ENCODE results near the gene CCNB3.

CCNB3 gene

GRCh38 chrX:50200907-50201306 lies 3.7 kb upstream of the CCNB3 start, which contains the start of gene AKAP4:
AKAP4 (minus strand) TSS chrX:50201007; CDS start chrX:50200889, 118 bp downstream.
- peaks cover 5% of the 10 kb centered on the region for H3K4me1 ChIP-seq (ENCODE audit: insufficient read depth, low read length, poor library complexity, severe bottlenecking)
- no peaks in the 10 kb centered on the region for H3F3A ChIP-seq (ENCODE audit: low read depth)
- TF ChIP-seq EZH2phosphoT487 (IDR thresholded peaks at IDR 0.05; ENCODE audit: borderline replicate concordance) = no peak
- TF ChIP-seq CTCF (conservative IDR thresholded peaks at IDR 0.05; ENCODE audit: low read length) = no peak
- no peaks in the 10 kb centered on the region for H4K20me1 ChIP-seq (ENCODE audit: insufficient read depth, low read length, poor library complexity, severe bottlenecking)
- no peaks in the 10 kb centered on the region for H3K79me2 ChIP-seq (ENCODE audit: insufficient read depth, low read length)
- H3K4me2 ChIP-seq (ENCODE audit: low read depth, low read length, poor library complexity, severe bottlenecking) = no peak within 1 kb of the TSS
- no peak within 1 kb of the TSS for H3K9ac ChIP-seq (ENCODE audit: low read depth, low read length, poor library complexity, severe bottlenecking)
- no peaks in the 10 kb centered on the region for H3K9me3 ChIP-seq (ENCODE audit: insufficient read depth, low read depth, low read length)
- H3K27me3 ChIP-seq (ENCODE audit: insufficient read depth, low read length, poor library complexity, severe bottlenecking) = no peaks in the 10 kb centered on the region
- no peak within 1 kb of the TSS for H3K4me3 ChIP-seq (ENCODE audit: low read length, poor library complexity, severe bottlenecking)
- H3K9me2 ChIP-seq (replicated peaks; ENCODE audit: low read depth, low read length) = no peaks in the 10 kb centered on the region
- peak within 1 kb of the TSS; percentile 60; the same call in 1 of the 2 replicates for H2AFZ ChIP-seq (ENCODE audit: low read length)
- no peaks in the 10 kb centered on the region for H3K36me3 ChIP-seq (ENCODE audit: insufficient read depth, low read length)

DNA sequence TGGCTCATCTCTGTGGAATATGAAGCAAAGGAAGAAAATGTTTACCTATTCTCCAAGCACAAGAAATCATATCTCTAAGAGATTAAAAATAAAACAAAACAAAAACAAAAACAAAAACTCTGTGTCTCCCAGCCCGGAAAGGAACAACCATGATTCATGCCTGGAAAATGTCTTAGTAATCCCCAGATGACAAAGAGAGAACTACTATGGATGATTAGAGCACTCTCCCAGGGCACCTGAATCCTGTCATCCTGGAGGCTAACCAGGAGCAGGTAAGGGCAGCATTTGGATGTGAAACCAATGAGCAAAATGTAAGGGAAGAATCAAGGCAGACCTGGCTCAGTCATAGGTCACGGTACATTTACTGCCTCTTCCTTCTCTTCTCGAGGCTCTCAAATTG lies 2.0 kb upstream of the CCNB3 start:
- H3K4me1 ChIP-seq (ENCODE audit: insufficient read depth, low read length, poor library complexity, severe bottlenecking) = peaks cover 5% of the 10 kb centered on the region
- H4K20me1 ChIP-seq (ENCODE audit: insufficient read depth, low read length, poor library complexity, severe bottlenecking) = no peaks in the 10 kb centered on the region
- H3K27me3 ChIP-seq (ENCODE audit: insufficient read depth, low read length, poor library complexity, severe bottlenecking) = no peaks in the 10 kb centered on the region
- no peaks in the 10 kb centered on the region for H3K9me3 ChIP-seq (ENCODE audit: insufficient read depth, low read depth, low read length)
- H3K9ac ChIP-seq (ENCODE audit: low read depth, low read length, poor library complexity, severe bottlenecking) = no peak overlapping the region
- H3K4me3 ChIP-seq (ENCODE audit: low read length, poor library complexity, severe bottlenecking) = no peak overlapping the region
- H3F3A ChIP-seq (ENCODE audit: low read depth) = no peaks in the 10 kb centered on the region
- TF ChIP-seq EZH2phosphoT487 (IDR thresholded peaks at IDR 0.05; ENCODE audit: borderline replicate concordance) (no peak), CTCF (conservative IDR thresholded peaks at IDR 0.05; ENCODE audit: low read length) (no peak)
- H3K79me2 ChIP-seq (ENCODE audit: insufficient read depth, low read length) = no peaks in the 10 kb centered on the region
- no peaks in the 10 kb centered on the region for H3K36me3 ChIP-seq (ENCODE audit: insufficient read depth, low read length)
- no peak overlapping the region for H3K4me2 ChIP-seq (ENCODE audit: low read depth, low read length, poor library complexity, severe bottlenecking)
- H2AFZ ChIP-seq (ENCODE audit: low read length) = peak overlapping the region; percentile 60; the same call in 1 of the 2 replicates
- H3K9me2 ChIP-seq (replicated peaks; ENCODE audit: low read depth, low read length) = no peaks in the 10 kb centered on the region

GRCh38 chrX:50206753-50207152 lies 2.2 kb downstream of the CCNB3 start:
- Histone ChIP-seq H4K20me1 (ENCODE audit: insufficient read depth, low read length, poor library complexity, severe bottlenecking) (no peaks in the 10 kb centered on the region), H3K4me3 (ENCODE audit: low read length, poor library complexity, severe bottlenecking) (no peak overlapping the region), H3K9ac (ENCODE audit: low read depth, low read length, poor library complexity, severe bottlenecking) (no peak overlapping the region), H3K36me3 (ENCODE audit: insufficient read depth, low read length) (no peaks in the 10 kb centered on the region), H3K4me1 (ENCODE audit: insufficient read depth, low read length, poor library complexity, severe bottlenecking) (peaks cover 5% of the 10 kb centered on the region), H3K4me2 (ENCODE audit: low read depth, low read length, poor library complexity, severe bottlenecking) (no peak overlapping the region), H3K9me2 (replicated peaks; ENCODE audit: low read depth, low read length) (no peaks in the 10 kb centered on the region), H2AFZ (ENCODE audit: low read length) (no peak overlapping the region), H3K27me3 (ENCODE audit: insufficient read depth, low read length, poor library complexity, severe bottlenecking) (no peaks in the 10 kb centered on the region), H3F3A (ENCODE audit: low read depth) (no peaks in the 10 kb centered on the region), H3K9me3 (ENCODE audit: insufficient read depth, low read depth, low read length) (no peaks in the 10 kb centered on the region), H3K79me2 (ENCODE audit: insufficient read depth, low read length) (no peaks in the 10 kb centered on the region)
- no peak for TF ChIP-seq EZH2phosphoT487 (IDR thresholded peaks at IDR 0.05; ENCODE audit: borderline replicate concordance)
- TF ChIP-seq CTCF (conservative IDR thresholded peaks at IDR 0.05; ENCODE audit: low read length) = 0 out of 2 replicates have a peak, but pooled peaks have one; percentile 18
